Kidney epithelial cell (primary cell): Measurements from ENCODE around the gene DOCK10. TPM values are rescaled to one million over a fixed set of nuclear protein-coding genes. Genes with fewer than 3 reads are reported as not detected.

ENCODE experiments used
- DNase-seq: peaks from one replicate; pipeline ENCODE4 v3.0.0-alpha.2; 2010; ENCODE audit warnings: low read depth
- H3K27me3 ChIP-seq: 2 replicates; pipeline ENCODE4 v1.6.0; 2011; ENCODE audit warnings: low read length; ENCODE audit not compliant: control insufficient read depth, insufficient read depth
- H3K36me3 ChIP-seq: 2 replicates; pipeline ENCODE4 v1.5.1; 2011; ENCODE audit warnings: low read length; ENCODE audit not compliant: control insufficient read depth, insufficient read depth
- H3K4me3 ChIP-seq: 2 replicates; pipeline ENCODE4 v1.5.1; 2011; ENCODE audit warnings: low read depth, mild to moderate bottlenecking, control low read depth, low read length
- CTCF ChIP-seq: IDR thresholded peaks from 2 replicates; pipeline ENCODE4 v1.5.1; 2011; ENCODE audit warnings: mild to moderate bottlenecking, moderate library complexity, low read length, control low read depth, inconsistent platforms; ENCODE audit not compliant: insufficient read depth, poor library complexity, severe bottlenecking
- total RNA-seq: library from RNA; depleted of rRNA; stranded (reverse); fragments of >200 nt; gene quantifications from 2 replicates; pipeline ENCODE4 v1.2.3, GENCODE V29; 2015

DOCK10 gene
- total RNA-seq, 1 donor from 2014 or later: 5.0 TPM

DNA sequence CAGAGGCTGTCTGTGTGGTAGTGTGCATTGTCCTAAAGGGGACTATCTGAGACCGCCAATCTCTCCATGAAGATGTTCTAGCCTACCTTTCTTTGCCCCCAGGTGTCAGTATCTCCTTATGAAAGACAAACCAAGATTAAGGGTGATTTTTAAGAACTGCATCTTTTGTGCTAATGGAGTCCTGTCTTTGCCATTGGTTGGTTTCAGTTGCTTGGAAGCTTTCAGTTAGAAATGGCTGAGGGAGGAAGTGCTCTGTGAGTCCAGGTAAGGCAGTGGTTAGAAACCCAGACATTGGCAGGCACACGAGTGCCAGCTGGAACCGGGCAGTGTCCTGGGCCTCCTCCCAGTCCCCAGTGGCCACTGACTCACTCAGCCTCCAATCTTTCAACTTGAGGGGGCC lies 111.3 kb downstream of the DOCK10 start:
- Histone ChIP-seq H3K36me3 (no peaks in the 10 kb centered on the region), H3K4me3 (no peak overlapping the region), H3K27me3 (no peaks in the 10 kb centered on the region)
- TF ChIP-seq CTCF: no peak
- DNase-seq: no peak

DNA sequence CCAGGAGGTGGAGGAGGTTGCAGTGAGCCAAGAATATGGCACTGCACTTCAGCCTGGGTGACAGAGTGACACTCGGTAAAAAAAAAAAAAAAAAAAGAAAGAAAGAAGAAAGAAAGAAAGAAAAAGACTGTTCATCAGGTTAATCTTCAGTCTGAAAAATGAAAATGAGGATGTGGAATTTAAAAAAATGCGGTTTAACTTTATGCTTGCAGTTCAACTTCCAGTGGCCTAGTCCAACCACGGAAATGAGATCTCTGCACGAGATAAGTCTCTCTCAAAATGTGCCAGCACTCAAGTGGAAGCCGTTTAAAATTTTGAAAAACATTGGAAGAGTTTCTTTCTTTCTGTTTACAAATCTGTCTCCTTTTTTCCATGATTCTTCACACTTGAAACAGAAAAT lies 112.1 kb downstream of the DOCK10 start:
- H3K36me3 ChIP-seq: no peaks in the 10 kb centered on the region
- no peak for TF ChIP-seq CTCF
- DNase-seq: no peak
- no peak overlapping the region for H3K4me3 ChIP-seq
- H3K27me3 ChIP-seq: no peaks in the 10 kb centered on the region

DNA sequence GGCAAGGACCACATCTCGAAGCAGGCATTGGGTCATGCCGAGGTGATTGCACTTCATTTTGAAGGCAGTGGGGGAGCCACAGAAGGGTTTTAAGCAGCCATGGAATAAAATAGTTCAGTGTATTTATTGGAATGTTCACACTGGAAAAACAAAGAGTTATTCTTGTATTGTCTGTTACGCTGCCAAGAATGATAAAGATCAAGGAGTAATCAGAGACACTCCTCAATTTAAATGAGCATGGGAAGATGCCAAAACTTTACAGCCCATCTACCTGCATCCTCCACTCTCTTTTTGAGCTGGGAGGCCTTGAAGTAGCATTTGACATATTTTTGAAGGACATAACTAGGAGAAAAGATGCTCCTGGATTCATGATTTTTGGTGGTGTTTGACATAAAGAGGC lies 112.8 kb downstream of the DOCK10 start:
- TF ChIP-seq CTCF: no peak
- no peak for DNase-seq
- H3K36me3 ChIP-seq: no peaks in the 10 kb centered on the region
- no peak overlapping the region for H3K4me3 ChIP-seq
- no peaks in the 10 kb centered on the region for H3K27me3 ChIP-seq

DNA sequence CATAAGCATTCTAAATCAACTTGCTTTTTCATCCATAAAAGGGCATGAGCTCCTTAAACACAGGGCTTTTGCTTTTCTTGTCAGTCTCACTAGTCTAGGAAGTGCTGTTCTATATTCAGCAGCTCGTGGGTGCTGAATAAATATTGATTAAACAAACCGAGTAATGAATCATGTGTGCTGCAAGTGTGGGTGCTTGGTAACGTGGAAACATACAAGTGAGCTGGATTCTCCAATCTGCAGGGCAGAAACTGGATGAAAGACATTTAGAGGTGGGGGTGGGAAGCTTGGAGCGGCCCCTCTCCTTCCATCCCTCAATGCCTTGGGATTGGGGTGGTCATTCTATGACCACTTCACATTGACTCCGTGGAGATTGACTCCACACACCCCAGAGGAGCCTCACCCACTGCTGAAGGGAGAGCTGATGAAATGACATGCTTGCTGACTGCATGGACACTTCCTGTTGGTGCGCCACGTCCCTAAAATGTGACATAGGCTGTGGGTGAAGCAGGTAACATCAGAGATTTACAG lies 114.6 kb downstream of the DOCK10 start:
- H3K36me3 ChIP-seq: no peaks in the 10 kb centered on the region
- no peak for DNase-seq
- H3K4me3 ChIP-seq: no peak overlapping the region
- no peaks in the 10 kb centered on the region for H3K27me3 ChIP-seq
- TF ChIP-seq CTCF: no peak

GRCh38 chr2:224927011-224927410 lies 115.3 kb downstream of the DOCK10 start:
- DNase-seq: no peak
- no peaks in the 10 kb centered on the region for H3K27me3 ChIP-seq
- TF ChIP-seq CTCF: no peak
- H3K4me3 ChIP-seq: no peak overlapping the region
- no peaks in the 10 kb centered on the region for H3K36me3 ChIP-seq

GRCh38 chr2:224925810-224926100 lies 116.5 kb downstream of the DOCK10 start:
- H3K36me3 ChIP-seq: no peaks in the 10 kb centered on the region
- no peak for DNase-seq
- no peaks in the 10 kb centered on the region for H3K27me3 ChIP-seq
- H3K4me3 ChIP-seq: no peak overlapping the region
- no peak for TF ChIP-seq CTCF
